ENCODE data around the gene ACOXL.
"Not testable (repeated sequence)": the region's sequence is repeated elsewhere in the genome, so short reads cannot be mapped to it uniquely, and the experiment has no call there.

The ACOXL gene

DNA sequence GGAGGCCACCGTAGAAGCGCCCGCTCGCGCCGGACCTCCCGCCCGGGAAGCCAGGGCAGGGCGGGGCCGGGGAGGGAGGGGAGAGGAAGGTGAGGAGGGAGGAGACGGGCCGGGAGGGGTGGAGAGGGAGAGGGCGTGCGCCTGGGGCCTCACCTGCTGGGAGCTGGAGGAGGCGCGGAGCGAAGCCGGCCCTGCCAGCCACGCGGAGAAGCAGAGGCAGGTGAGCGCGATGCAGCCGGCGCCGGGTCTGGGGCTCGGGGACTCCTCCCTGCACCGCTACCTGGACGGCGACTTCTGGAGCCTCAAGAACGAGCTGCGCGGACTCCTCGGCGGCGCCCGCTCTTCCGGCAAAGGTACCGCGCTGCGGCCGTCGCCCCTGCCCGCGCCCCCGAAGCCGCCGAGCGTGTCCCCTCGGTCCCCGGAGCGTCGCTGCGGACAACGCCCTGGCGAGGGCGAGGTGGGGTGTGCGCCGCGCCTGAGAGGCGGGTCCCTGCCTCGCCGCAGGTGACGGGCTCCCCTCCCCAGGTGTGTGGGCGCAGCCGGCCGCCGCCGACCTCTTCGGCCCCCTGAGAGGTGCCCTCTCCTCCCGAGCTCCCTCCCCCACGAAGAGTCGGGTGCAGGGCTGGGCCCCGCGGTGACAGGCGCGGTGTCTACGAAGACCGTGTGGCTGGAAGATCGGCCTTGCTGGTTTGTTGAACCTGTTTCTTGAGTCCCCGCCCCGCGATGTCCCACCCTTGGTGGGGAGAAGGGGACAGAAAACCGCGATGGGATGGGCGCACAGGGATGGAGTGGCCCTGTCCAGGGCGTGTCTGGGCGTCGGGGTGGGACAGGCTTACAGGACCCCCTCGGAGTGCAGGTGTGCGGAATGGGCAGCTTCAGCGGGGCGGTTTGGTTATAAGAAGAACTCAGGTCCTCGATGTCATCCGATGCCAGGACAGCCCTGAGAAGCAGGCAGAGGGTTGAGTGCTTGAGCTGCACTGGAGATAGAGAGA is at the start of gene ACOXL:
TSS of gene ACOXL (plus strand) at position 152 of the 992 bp plus-strand sequence. CDS start 35,817 bp downstream, outside the sequence.
- no peak for DNase-seq

DNA sequence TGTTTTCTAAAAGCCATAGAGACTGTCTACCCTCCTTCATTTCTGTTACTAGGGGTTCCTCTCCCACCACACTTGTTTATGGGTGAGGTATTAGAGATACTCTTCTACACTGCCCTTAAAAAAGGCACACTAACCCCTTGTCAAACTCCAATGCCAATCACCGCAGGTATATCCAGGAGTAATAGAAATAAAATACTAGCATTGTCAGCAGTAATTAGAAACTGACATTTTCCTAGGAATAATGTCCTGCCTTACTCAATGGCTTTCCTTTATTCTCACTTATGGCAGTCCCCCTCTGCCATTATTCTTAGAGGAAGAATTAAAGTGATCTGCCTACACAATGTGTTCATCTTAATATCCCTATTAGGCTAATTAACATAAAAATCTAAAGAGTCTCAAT is 49.5 kb upstream of the ACOXL start:
- DNase-seq: no peak

DNA sequence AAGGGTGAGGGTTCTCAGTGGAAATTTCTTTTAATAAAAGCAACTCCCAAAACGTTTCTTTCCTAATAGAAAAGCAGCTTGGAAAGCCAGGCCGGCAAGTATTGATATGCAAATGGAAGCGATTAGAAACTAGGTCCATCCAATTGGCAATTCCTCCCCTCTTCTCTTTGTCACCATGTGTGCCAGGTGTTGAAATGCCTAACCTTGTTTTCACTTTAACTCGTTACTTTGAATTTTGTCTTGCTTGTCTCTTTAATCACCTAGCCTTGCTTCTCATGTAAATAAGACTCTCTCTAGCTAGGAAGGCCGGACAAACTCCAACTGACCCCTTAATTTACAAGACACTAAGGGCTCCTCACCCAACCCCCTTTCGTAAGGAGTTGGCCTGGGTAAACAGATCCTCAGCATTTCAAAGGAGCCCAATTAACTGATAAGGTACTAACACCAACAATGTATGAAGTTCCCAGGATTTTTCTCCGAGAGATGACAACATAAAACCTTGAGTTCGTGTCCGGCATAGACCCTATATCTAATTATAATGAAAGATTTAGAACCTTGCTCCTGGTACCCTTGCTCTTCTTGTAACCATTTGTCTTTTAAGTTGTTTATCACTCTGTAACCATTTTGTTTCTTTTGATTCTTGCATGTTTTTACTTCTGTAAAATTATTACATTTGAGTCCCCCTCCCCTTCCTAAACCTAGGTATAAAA is 44.4 kb upstream of the ACOXL start:
- not testable (repeated sequence) for DNase-seq

DNA sequence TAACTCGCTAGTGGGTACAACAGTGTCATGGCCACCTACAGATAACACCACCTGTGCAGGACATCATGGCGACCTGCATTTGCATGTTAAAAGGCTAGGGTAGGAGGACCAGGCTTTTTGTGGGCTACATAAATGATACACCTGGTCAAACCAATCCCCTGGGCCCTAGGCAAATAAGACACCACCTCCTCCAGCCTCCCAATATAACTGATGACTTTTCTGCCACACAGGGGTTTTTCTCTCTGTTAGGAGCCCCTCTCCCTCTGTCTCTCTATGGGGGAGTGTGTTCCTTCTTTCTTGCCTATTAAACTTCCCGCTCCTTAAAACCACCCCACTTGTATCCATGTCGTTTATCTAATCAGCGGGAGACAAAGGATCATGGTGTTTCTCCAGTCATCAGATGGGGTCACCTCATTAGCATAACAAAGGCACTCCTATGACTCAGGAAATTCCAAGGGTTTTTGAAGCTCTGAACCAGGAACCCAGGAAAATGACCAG is 43.7 kb upstream of the ACOXL start:
- DNase-seq: no peak

DNA sequence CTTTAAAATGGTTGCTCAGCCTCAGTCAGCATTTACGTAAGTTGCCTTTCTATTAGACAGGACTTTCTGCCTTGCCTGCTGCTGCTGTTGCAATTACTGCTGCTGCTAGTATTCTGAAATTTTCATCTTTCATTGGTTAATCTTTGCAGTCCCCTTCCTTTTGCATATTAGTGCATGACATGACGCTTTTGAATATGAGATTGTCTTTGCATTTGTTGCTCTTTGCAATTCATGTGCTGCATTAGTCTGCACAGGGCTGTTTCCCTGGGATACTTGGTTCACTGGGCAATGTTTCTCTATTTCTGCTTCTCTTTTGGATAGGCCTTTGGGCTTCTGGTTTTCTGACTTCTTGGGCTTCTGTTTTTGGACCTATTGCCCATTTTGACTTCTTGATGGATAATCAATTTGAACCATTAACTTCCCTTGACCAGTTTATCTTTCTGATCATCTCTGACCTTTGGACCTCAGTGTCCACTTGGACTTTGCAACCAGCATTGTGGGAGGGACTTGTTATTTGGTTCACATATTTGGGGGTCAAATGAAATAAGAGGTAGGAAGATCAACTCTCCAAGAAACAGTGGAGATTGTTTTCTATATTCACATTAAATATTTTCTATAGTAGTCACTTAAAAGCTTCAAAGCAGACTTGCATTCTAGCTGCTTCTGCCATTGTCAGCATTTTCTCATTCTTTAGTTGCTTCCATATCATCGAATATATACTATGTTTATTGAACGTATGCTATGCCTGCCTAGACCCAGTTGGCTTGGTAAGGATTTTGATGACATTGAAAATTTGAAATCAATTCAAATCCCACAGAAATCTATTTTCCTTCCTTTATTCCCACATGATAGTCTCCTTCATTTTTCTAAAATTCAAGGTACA is 42.0 kb upstream of the ACOXL start:
- DNase-seq: no peak

DNA sequence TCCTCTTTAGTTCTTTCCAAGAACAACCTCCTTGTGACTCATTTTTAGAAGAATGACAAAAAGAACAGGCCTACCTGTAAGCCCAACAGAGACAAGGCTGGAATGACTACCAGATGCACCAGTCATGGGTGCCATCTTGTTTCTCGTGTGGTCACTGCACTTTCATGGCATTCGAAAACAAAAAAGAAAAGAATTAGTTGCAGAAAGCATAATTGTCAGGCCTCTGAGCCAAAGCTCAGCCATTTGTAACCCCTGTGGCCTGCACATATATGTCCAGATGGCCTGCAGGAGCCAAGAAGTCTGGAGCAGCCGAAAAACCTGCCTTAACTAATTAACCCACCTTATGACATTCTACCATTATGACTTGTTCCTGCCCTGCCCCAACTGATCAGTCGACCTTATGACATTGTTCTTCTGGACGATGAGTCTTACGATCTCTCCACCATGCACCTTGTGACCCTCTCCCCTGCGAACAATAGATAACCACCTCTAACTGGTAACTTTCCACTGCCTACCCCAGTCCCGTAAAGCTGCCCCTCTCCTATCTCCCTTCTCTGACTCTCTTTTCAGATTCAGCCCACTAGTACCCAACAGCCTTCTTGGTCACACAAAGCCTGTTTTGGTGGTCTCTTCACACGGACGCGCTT is 40.6 kb upstream of the ACOXL start:
- DNase-seq: no peak

DNA sequence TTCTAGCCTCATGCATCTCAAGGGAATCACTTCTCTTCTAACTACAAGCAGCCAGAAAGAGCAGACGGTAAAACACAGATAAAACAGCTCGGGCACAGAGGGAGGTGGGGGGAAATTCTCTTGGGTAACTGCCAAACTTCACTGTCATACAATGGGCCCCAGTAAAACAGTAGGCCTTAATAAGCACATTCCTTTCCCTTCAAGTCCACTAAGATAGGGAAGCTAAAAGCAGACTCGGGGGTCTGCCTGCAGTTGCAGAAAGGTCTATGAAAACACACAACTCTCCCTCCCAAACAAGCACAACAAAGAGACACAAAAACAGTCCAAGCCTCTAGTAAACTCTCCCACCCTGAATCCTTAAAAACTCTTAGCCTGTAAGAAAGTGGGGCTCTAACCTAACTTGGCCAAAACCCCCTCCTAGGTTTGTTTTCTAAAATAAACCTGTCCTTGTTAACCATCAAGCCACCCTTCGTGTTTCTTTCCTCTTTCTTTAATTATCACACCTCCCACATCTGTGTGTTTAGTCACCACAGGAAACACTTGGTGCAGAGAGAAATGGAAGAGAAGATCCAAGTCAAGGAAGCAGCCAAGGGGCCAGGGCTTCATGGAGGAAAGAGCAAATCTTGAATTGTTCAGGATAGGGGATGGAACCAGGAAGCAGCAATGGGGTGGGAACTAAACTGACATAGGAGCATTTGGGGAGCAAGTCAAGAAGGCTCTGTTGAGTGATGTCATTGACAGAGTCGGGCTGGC is 37.1 kb upstream of the ACOXL start:
- not testable (repeated sequence) for DNase-seq

DNA sequence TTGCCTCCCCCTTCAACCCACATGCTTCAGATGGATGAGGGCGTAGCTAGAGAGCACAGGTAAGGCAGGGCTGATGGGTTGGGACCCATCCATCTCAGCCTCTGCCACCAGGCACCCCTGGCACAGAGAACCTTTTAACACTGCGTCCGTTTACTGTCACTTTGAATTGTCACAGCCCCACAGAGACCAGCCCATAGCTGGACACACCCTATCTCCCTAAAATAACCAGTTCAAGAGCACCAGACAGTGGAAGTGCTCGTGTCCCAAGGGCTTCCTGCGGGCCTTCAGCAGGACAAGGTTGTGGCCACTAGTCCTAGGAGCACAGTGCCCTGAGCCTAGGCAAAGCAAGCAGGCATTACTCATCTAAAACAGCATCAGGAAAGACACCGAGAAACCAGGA is 34.1 kb upstream of the ACOXL start:
- not testable (repeated sequence) for DNase-seq

DNA sequence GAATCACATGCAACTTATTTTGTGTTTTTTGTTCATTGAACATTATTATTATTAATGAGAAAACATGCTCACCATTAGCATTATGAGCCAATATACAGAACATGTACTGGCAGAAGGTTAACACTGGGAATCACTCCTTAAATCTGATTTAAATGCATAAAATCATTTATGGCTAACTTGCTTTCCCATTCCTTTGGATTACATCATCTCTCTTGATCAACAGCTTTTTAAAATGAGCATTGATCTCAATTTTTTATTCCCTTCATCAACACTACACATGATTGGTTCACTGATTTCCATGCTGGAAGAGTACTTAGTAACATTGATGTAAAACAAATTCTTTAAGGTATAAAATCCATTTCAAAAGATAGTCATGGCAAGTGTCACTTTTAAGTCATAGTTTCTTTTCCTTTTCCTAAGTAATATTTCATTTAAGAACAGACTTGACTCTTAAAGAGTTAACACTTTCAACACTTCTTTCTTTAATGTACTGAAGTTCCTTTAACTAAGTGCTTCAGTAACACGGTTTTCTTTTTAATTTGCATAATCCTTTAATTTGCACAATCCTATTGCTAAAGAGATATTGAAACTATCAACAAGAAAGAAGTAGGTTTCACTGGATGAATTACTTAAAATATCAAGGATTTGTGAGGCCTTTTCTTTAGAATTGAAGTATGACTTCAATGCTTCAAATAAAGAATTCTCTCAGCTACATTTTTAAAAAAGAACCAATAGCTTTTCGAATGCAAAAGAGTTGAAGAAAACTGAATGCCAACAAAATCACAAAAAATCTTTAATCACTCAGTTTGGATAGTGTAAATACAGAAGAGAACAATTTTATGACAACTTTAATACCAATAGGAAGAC is 29.6 kb upstream of the ACOXL start:
- DNase-seq: no peak

DNA sequence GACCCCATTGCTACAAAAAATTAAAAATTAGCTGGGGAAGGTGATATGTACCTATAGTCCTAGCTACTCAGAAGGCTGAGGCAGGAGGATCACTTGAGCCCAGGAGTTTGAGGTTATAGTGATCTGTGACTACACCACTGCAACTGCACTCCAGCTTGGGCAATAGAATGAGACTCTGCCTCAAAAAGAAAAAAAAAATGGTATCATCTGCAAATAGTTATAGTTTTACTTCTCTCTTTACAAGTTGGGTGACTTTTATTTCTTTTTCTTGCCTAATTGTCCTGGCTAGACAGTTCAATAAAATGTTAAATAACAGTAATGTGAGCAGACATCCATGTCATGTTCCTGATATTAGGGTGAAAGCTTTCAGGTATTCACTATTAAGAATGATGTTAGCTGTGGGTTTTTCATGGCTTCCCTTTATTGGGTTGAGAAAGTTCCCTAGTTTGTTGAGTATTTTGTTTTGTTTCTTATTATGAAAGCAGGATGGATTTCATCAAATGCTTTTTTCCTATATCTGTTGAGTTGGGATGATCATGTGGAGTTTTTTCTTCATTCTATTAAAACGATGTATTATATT is 24.9 kb upstream of the ACOXL start:
- no peak for DNase-seq

DNA sequence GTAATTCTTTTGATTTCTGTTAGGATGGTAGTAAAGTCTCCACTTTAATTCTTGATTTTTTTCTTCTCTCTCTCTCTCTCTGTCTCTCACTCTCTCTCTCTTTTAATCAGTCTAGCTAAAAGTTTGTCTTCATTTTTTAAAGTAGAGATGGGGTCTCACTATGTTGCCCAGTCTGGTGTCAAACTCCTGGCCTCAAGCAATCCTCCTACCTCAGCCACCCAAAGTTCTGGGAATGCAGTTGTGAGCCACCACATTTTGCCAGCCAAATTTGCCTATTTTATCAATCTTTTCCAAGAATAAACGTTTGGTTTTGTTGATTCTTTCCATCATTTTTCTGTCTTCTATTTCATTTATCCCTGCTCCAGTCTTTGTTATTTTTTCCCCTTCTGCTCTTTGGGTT is 23.9 kb upstream of the ACOXL start:
- DNase-seq: no peak

DNA sequence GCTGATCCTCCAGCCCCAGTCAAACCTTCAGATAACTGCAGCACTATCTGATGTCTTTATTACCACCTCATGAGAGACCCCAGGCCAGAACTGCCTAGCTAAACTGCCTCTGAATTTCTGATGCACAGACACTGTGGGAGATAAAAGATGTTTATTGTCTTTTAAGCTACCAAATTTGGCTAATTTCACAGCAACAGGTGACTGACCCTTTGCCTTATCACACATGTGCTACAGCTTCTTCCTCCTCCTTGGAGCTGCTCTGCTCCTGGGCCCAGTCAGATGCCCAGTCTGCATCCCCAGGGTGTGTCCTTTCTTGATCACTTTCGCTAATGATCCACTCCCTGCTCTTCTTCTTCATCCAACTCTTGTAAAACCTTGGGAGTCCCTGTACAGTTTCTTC is 19.6 kb upstream of the ACOXL start:
- DNase-seq: no peak

DNA sequence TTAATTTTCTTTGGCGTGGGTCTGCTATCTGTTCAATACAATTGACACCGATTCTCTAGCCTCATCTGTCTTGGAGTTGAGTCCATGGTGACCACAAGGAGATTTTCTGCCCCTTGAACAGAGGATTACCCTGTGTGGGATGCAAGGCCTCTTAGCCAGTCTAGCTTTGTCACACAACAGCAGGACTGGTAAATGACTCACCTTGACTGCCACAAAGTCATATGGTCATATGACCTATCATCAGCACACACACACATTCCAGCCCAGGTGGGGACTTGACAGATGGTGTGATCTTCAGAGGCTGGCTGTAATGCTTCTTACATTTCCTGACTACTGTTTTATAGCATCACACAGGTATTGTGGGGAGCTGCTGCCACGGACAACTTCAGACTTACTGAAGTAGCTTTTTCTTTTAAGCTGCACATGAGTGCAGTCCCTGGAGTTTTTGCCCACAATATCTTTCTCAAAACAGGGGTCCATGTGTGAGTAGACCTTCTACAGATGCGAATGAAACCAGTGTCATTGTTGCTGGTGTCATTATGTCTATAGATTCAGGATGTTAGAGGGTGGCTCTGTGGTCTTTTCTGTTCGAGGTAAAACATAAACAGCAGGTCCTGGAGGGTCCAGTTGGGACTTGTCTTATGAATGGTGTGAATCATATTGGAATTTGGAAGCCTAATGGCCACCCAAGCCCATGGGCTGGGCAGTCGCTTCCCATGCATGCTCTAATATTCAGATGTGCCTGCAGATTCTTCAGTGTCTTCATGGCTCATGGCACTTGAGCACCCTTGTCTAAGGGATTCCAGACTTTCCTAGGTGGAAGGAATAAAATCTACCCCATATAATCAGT is 18.6 kb upstream of the ACOXL start:
- DNase-seq: no peak

DNA sequence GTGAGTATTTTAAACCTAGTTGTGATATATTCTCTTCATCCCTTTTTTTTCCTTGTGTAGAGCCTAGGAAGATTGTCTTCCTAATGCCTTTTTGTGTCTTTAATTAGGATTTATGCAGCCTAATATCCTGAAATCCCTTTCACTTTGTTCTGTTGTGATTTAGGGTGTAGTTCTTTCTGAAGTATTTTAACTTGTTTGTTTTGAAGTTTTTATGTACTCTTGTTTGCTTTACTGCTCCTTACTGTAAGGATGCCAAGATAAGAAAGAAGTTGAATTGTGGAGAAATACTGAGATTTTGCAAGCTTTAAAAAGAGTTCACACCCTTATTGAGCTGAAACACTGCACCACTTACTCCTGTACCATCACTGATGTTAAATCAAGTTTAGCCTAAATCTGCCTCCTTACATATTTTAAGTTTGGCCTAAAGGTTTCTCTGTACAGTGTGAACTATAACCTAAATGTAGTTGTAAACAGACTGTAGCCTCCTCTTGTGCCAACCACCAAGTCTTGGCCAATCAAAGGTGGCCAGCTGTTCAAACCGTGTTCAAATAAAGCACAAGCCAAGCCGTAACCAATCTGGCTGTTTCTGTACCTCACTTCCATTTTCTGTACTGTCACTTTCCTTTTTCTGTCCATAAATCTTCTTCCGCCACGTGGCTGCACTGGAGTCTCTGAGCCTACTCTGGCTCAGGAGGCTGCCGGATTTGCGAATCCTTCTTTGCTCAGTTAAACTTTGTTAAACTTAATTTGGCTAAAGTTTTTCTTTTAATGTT is 17.7 kb upstream of the ACOXL start:
- DNase-seq: no peak

DNA sequence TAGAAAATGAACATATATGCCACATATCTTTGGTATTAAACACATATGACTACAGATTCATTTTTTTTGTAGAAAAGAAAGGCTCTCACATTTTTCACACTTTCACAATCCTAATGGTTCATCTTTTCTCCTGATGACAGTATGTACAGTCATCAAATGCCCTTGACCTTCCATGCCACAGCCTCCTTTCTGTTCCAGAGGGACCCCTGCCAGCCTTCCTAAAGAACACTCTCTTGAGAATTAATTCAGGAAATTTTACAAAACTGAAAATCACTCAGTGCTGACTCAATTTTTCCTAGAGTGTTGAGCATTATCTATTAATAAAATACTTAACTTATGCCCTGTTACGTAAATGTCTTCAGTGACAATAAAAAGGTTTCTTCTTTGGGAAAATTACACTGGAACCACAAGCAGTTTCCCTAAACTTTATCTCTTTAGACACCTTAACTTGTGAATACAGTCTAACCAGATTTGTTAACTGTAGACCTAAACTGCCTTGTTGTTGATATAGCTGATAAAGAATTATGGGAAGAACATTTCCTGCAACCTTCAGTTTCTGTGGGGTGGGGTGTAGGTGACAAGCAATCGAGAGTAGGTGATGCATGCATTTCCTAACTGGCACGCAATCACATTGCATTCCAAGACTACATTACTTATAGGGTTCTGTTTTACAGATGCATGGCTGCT is 15.3 kb upstream of the ACOXL start:
- DNase-seq: no peak

DNA sequence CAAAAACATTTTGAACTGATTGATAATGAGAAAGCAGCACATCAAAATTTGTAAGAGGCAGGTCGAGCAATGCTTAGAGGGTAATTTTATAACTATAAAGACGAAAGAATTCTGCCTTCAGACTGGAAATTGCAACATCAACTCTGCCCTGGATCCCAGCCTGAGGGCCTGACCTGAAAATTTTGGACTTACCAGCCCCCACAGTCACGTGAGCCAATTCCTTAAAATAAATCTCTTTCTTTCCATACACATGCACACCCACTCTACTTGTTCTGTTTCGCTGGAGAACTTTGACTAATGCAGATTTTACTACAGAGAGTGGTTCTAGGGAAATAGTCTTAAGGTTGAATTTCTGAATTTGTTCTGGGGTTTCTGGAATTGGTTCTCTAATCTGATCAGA is 14.6 kb upstream of the ACOXL start:
- no peak for DNase-seq

DNA sequence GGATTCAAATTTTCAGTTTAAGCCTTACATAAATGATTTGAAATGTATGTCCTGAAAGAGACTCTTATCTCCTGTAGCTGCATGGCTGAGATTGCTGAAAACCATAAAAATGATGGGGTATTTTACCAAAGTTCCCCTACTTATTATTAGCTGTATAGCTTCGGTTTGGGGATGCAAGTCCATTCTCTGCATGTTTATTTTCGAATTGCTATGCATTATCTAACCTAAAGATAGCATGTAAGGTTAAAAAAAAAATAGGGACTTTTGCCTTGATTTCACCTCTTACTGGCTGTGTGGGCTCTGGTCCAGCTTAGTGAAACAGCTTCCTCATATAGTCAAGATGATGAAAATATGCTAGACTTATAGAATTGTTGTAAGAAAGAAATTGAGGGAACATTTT is 14.0 kb upstream of the ACOXL start:
- no peak for DNase-seq

DNA sequence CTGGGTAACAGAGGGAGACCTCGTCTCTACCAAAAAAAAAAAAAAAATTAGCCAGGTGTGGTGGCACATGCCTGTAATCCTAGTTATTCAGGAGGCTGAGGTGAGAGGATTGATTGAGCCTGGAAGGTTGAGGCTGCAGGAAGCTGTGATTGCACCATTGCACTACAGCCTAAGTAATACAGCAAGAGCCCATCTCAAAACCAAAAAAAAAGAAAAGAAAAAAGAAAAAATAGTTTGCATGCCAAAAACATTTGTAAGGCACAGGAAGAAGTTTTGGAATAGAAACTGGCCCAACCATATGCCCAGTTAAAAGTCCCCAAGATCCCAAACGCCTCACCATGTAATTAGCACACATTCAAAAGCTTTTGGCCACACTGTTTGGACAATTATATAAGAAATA is 13.4 kb upstream of the ACOXL start:
- DNase-seq: no peak
